AG09319 (cell line): ENCODE measurements around the gene CAVIN1.
A peak's percentile ranks its signal among the peaks of the same experiment; 100 is the strongest.

ENCODE experiments used
- DNase-seq: peaks from one replicate; pipeline ENCODE4 v3.0.0-alpha.2; 2010; ENCODE audit warnings: low read depth; ENCODE audit errors: extremely low read depth
- TF ChIP-seq, protein P1 (sequence below): IDR thresholded peaks from 2 replicates; pipeline ENCODE4 v1.5.1; 2011; ENCODE audit warnings: low read depth, mild to moderate bottlenecking, inconsistent platforms, low read length, moderate library complexity

CAVIN1 gene

DNA sequence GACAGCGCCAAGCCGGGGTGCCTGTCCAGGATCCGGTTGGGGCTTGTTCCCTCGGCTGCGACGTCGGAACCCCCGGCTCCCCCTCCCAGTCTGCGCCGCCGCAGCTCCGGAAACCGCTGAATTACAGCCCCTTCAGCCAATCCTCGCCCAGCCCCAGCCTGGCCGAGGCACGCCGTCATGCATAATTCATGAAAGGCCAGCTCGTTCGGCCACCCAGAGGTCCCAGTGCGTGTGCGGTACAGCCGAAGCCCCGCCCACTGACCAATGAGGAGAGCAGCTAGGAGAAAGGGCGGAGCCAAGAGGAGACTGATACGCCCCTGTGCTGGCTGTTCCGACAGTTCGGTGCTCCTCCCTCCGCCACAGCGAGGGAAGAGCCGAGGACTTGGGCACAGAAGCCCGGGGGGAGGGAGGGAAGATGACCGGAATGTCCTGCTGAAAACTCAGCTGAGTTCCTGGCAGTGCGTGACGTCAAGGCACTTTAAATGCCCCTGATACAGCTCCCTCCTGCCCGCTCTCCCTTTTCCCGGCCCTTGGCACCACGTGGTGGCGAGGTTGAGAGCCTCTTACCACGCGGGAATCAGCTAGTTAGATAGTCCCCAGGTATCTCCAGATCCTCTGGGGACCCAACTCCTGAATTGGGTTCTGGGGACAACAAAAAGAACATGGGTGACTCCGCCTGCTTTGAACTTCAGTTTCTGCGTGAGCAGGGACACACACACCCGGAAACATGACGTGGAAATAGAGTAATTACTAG, 34.5 kb downstream of the CAVIN1 start, which contains the start of gene STAT3:
Gene STAT3 (minus strand): TSS at position 62 of the 754 bp plus-strand sequence. CDS start 39,926 bp downstream, outside the sequence.
- TF ChIP-seq, protein P1, sequence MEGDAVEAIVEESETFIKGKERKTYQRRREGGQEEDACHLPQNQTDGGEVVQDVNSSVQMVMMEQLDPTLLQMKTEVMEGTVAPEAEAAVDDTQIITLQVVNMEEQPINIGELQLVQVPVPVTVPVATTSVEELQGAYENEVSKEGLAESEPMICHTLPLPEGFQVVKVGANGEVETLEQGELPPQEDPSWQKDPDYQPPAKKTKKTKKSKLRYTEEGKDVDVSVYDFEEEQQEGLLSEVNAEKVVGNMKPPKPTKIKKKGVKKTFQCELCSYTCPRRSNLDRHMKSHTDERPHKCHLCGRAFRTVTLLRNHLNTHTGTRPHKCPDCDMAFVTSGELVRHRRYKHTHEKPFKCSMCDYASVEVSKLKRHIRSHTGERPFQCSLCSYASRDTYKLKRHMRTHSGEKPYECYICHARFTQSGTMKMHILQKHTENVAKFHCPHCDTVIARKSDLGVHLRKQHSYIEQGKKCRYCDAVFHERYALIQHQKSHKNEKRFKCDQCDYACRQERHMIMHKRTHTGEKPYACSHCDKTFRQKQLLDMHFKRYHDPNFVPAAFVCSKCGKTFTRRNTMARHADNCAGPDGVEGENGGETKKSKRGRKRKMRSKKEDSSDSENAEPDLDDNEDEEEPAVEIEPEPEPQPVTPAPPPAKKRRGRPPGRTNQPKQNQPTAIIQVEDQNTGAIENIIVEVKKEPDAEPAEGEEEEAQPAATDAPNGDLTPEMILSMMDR = no peak; the same call in 1 of the 2 replicates
- DNase-seq = peak; percentile 100

DNA sequence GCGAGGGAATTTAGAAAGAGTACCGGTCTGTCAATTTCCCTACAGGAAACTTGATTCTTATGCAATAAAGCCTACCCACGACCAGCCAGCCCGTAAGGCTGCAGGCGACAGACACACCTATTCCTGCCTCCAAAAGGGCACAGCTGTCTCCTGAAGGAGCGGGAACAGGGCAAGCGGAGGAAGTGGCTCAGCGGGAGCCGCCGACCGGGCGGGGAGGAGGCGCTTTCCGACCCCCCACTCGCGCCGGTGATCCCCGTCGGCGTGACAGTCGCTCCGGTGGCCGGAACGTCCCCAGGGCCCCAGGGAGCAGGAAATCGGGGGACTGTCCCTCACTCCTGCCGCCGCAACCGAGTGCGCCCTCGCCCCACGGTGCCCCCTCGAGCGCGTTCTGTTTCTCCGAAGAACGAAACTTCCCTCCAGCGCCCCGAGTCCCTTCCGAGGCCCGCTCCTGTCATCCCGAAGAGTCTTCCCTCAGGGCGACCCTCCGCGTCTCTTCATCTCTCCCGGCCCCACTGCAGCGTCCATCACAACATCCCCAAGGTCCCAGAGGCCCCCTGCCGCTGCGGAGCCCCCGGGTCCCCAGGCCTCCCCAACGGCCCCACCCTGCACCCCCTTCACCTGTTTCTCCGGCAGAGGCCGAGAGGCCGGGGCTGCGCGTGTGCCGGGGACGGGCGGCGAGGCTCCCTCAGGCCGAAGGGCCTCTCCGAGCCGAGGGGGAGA, 35.2 kb downstream of the CAVIN1 start:
- TF ChIP-seq, protein P1 = no peak
- DNase-seq = no peak

DNA sequence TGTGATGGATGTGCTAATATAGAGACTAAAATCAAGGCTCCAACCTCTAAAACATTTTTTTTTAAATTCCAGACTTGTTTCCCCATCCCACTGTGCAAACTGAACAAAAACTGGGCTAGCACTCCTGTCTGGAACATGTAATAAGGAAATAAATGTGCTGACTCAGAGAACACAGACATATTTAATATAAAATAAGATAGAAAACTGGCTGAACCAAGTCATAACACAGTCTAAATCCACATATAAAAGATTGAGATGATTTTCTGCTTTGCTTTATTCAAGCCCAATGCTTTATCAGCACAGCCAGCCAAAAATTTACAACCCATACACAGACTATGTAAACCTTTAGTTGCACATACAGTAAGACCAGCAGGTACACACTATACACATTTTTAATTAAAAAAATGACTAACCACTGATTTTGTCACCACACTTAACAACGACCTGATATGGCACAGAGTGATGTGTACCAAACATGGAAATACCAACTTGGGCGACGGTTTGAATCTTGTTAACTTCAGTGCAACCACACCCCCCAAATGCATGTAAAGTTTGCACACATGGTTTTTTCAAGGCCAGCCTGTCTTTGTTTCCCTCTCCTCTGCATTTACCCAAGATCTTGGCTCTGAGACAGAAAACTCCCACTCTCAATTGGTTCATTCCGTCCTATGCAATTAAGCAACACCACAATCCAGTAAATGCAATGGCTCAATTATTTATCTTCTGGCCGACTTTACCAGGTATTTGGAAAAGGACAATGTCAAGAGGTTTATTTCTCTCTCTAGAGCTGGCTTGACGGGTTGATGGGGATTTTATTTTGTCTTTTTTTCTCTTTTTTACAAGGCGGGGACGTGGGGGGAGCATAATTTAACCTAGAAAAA, 36.0 kb downstream of the CAVIN1 start:
- TF ChIP-seq, protein P1 = no peak
- DNase-seq = peak; percentile 70

DNA sequence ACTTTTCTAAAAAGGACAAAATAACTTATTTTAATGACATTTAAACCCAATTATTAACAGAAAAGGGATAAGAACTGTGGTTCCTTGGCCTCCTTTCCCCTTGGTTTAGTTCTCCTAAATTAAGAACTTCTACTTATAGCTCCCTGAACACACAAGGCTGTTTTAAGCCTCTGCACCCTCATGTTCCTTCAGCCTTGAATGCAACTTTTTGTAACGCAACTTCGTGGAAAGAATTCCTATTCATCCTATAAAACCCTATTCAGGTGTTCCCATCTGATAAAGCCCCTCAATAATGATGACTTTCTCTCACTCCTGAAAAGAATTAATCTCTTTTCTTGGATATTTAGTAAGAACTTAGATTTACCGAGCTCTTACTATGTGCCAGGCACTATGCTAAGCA, 41.2 kb downstream of the CAVIN1 start:
- TF ChIP-seq, protein P1 = no peak
- DNase-seq = no peak

DNA sequence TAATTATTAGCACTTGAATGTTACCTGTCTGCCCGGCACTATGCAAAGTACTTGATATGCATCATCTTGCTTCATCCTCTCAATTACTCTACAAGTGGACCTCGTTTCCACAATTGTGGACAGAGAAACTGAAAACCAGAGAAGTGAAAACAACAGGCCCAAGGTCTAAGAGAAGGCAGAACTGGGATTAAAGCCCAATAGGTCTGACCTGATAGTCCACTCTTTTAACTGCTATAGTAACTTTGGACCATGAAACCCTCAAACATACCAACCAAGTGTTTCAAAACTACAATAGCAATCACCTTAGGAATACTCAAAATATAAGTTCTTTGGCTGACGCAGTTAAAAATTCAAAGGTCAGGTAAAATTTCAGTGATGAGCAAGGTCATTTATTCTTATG, 42.1 kb downstream of the CAVIN1 start:
- TF ChIP-seq, protein P1 = no peak
- no peak for DNase-seq

DNA sequence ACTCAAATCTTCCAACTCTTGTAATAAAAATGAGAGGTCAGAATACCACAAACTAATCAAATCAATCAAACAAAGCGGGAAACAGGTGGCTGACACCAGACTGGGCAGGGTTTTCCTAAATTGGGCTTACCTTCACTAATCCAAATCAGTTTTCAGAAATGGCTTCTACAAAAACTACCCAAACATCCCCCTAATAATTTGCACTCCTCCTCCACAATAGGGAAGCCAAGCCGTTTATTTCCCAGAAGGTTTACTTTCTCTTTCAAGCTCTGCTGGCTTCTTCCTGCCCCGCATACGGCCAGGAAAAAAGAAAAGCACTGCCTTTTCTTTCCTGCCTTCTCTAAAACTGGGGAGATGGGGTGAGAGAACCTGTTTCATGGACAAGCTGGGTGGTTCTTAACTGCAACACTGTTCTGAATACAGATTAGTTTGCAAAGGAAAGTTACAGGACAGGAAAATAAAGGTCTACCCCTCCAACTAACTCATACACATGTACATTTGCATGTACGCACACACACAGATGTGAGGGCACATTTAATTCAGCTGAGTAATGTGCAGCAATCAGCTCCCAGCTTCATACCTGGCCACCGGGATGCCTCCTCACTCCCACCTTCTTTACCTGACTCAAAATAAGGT, 44.0 kb downstream of the CAVIN1 start:
- TF ChIP-seq, protein P1 = no peak
- DNase-seq = no peak
